Activated CD4-positive, alpha-beta T cell treated with anti-CD3 and anti-CD28 coated beads, Interleukin-2, Interleukin-6, amounts not matched to agents 100 ng/mL and 50 ng/mL, durations not matched to agents 16 hours and 8 hours (primary cell): ENCODE results near the gene ZBP1.

ENCODE experiments used
- DNase-seq: peaks from one replicate; pipeline ENCODE4 v3.0.0-alpha.2; 2020

Gene ZBP1

DNA sequence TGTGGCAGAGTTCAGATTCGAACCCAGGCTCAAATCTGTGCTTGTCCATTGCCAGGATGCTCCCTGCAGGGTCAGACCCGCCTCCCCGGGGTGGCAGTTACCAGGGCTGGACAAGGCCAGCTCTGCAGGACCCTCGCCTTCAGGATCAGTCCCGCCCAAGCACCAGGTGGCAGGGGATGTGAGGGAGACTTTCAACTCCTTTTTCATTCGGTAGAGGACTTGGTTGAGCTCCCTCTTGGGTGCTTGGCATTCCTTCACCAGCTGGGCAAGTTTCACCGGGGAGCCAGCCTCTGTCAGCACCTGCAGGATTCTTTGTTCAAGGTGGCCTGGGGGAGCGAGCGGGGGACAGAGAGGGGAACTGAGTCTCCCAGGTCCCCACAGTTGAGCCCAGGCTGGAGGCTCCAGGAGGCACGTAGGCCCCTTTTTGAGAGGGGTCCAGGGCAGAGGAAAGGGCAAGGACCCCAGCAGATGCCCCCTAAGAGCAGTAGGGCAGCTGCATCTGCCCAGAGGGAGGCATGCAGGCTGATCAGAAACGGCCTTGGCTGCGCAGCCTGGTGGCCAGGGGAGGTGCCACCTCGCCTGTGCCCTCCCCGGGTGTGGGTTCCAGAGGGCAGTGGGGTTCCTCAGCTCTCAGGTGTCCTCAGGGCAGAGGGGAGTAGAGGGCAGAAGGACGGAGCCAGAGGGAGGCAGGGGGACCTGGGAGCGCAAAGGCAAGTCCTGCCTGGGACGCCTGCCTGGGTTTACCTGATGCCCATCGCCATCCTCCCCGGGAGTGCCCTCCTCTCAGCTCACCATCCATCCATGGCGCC, 3.9 kb downstream of the ZBP1 start:
- DNase-seq, result no peak

GRCh38 chr20:57615445-57615811, 4.8 kb downstream of the ZBP1 start:
- DNase-seq, result no peak

DNA sequence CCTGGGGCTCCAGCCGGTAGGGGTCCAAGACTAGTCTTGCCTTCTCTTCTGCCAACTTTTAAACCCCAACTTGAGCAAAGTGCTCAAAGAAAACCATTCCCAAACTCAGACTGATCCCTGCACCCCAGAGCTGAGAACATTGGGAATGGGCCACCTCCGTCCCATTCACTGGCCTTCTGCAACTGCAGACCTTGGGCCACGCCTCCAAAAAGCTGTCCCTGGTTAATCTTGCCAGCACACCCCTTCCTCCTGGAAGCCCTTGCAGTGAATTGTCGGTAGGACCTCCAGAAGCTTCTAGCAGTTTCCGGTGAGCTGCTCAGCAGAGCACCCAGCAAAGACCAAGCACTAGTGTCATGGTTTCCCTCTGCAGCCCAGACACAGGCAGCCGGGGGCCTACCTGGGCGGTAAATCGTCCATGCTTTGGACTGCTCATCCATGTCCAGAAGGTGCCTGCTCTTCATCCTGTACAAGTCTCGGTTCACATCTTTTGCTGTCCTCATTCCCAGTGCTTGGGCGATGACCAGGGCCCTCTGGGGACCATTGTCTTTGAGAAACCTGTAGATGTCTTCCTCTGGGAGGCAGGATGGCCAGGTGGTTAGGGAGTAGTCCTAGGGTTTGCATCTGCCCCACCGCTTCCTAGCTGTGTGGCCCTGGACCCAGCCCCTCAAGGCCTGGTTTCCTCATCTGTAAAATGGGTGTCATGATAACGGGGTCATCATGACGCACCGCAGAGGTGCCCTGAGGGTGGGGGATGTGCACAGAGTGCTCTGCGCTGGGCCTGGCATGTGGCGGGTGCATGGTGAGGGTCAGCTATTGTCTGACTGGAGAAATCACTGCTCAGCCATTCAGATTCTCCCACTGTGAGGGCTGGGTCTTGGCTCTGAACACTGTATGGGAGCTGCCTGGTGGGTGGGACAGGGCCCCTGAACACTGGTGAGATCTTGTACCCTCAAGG, 5.5 kb downstream of the ZBP1 start:
- no peak for DNase-seq

GRCh38 chr20:57613481-57613921, 6.7 kb downstream of the ZBP1 start:
- no peak for DNase-seq

- DNase-seq, result no peak
Observed at GRCh38 chr20:57612916-57613315, 7.3 kb downstream of the ZBP1 start.

GRCh38 chr20:57612436-57612835, 7.8 kb downstream of the ZBP1 start:
- DNase-seq, result no peak

- DNase-seq, result no peak
Observed at GRCh38 chr20:57611586-57612311, 8.5 kb downstream of the ZBP1 start.

- no peak for DNase-seq
Observed at GRCh38 chr20:57610261-57610952, 9.8 kb downstream of the ZBP1 start.

DNA sequence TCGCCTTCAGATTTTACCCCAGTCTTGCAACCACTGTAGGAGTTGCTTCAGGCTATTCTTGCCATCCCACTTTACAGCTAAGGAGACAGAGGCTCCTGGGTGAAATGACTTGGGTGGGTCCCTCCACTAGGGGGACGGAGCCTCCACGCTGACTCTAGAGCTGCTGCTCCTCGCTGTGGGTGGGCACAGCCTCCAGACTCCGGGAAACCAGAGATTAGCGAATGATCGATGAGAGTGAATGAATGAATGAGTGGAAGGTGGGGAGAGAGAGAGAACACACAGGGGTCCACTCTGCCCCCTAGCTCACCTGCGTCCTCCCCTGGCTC, 10.4 kb downstream of the ZBP1 start:
- DNase-seq, result no peak

- no peak for DNase-seq
Observed at GRCh38 chr20:57609086-57609841, 11.0 kb downstream of the ZBP1 start.

DNA sequence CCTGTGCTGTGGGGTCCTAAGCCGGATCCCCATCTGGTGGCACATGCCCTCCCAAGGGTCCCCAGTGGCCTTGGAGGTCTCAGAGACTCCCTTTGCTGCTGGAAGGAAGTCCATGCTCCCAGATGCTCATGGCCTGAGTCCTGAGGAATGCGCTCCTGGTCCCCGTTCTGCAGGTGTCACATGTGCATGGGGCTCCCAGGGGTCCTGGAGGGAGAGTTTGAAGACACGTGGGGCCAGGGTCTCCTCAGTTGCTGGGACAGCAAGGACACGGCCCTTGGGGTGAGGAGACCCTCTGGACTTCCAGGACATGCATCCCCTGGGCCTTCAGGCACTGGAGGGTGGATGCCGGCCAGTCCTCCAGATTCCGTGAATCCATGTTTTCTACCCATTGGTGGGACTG, 11.7 kb downstream of the ZBP1 start:
- DNase-seq, result no peak

DNA sequence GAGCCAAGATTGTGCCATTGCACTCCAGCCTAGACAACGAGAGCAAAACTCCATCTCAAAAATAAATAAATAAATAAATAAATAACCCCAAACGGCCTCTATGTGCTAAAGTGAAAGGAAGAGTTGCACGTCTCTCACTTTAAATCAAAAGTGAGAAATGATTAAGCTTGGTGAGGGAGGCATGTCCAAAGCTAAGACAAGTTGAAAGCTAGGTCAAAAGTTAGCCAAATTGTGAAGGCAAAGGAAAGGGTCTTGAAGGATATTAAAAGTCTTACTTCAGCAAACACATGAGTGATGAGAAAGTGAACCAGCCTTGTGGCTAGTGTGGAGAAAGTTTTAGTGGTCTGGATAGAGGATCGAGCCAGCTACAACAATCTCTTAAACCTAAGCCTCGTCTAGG, 14.3 kb downstream of the ZBP1 start:
- no peak for DNase-seq

DNA sequence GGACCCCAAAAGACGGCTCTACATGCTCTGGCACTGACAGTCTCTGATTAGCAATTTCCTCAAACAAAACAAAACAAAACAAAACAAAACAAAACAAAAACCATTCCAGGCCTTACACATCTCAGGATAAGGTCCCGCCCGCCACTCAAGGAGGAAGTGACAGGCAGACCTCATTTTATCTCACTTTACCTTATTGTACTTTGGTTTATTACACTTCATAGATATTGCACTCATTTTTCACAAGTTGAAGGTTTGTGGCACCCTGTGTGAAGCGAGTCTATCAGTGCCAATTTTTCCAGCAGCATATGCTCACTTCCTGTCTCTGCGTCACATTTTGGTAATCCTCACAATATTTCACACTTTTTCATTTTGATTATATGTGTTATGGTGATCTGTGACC, 15.2 kb downstream of the ZBP1 start:
- DNase-seq, result no peak

GRCh38 chr20:57603120-57603519, 17.1 kb downstream of the ZBP1 start:
- no peak for DNase-seq

DNA sequence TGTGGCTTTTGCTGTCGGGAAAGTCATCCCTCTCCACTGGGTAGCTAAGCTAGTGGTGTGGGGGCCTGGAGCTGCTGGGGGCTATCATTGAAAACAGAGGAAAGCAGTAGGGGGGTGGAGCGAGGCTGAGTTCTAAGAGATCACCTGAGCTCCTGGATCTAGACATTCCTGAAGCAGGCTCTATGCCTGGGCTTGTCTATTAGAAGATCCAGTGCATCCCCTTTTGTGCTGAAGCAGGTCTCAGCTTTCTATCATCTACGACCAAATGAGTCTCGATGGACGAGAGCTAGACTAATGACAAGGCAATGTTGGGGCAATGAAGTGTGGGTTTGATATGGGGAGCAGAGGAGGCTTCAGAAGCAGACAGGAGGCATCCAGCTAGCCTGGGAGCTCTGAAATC, 18.5 kb downstream of the ZBP1 start:
- no peak for DNase-seq

- DNase-seq, result no peak
Observed at GRCh38 chr20:57601211-57601570, 19.0 kb downstream of the ZBP1 start.

DNA sequence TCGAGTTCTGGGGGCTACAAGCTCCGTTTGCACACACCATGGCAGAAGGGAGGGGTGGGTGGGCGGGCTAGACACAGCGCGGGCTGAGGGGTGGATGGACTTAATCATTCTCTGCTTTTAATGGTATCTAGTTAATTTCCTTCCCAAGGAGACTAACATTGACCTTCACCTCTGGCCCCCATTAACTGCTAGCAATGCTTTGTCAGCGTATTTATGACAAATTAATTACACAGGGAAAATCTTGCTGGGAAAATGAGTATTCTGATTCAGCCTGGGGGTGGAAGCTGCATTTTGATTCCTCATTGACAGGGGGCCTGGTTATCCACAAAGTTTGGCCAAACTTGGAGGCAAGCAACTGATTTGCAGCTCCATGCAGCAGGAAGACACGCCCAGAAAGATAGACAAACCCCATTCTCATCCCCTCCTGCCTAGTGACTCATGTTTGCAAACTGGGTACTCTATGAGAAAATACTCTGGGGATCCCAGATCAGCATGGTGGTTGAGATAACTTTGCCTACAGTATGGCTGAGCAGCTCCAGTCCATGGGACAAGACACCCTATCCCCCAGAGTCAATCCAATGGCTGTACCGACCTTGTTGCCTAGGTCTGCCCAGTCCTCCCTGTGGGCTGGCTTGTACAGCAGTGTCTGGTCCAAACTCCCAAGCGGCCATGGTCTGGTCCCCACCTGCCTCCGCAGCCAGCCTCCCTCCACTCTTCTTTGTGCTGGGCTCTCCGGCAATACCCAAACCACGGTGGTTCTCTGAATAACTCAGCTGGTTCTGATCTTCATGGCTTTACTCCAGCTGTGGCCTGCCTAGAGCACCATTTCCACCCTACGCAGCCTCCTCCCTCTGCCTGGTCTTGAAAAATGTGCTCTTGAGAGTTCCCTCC, 19.7 kb downstream of the ZBP1 start:
- peak; percentile 45 for DNase-seq

GRCh38 chr20:57598491-57598890, 21.7 kb downstream of the ZBP1 start:
- no peak for DNase-seq

DNA sequence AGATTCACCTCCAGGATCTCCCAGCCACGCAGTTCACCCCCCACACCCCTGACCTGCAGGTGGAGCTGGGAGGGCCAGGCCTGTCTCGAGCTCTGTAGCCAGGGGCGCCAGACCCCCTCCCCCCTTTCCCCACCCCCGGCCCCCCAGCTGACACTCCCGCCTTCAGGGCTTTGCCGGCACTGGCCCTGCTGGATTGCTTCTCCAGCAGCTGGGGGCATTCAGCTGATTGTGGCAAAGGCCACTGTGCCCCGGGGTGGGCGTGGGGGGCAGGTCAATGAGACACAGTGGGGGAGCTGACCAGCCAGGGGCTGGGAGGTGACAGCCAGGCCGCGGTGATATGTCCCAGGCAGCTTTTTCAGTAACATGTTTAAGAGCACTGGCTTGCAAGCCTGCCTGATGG, 22.2 kb downstream of the ZBP1 start:
- DNase-seq, result no peak

GRCh38 chr20:57596998-57597939, 23.0 kb downstream of the ZBP1 start:
- peak; percentile 72 for DNase-seq
